Activated naive CD4-positive, alpha-beta T cell treated with Interleukin-2 at 50 U/mL for 16 hours (primary cell): ENCODE results near the gene LMTK2.
A peak's percentile ranks its signal among the peaks of the same experiment; 100 is the strongest.

Experiments used
- DNase-seq: peaks from one replicate; pipeline ENCODE4 v3.0.0-alpha.2; 2020

The LMTK2 gene

DNA sequence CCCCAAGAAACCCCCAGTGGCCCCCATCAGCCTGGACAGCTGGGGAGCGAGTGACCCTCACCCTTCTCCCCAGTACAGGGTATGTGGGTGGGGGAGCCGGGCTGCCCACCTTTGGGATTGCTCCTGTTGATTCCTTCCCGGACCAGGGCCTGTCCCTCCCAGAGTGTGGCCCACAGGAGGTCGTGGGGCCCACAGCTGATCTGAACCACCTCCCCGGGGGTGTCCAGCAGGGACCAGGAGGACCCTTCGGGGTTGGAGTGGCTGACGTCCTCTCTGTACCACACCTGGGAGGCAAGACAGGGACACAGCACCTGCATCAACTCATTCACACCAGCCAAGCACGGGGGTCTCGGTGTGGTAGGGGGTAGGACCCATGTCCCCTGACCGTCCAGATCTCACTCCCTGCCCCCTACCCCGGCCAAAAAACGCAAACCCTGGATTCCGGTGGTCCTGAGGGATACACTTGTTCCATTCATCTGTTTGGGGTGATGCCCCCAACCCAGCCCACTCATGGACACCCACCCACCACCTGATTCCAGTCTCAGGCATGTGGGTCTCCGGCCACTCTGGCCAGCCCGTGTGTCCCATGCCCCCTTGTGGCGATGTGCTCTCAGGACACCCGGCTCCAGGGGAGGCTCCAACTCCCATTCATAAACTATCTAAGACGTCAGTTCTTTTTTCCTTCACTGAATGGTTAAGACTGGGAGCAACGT is 134.5 kb downstream of the LMTK2 start:
- peak; percentile 6 for DNase-seq

DNA sequence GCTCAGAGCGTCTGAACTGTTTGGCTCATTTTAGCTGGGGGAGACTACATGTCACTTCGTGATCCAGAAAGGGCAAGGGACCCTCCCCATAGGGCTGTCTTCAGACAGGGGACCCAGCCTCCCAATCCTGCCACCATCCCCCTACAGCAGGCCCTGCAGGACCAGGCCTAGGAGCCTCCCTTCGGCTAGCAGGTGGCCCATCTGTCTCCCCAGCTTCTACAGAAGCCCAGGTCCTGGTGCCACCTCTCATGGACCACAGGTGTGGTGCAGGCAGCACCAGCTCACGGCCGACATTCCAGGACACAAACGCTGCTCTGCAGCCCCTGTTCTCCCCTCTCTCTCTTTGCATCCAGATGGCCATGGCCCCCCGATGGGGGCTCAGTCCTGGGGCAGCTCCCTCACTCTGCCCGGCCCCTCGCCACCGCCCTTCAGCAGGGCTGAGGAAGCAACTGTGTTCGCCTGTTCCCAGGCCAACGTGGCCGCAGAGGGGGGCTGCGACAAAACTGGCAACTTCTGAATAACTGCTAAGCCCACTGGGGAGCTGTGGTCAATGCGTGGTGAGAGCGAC is 135.1 kb downstream of the LMTK2 start:
- DNase-seq: no peak

DNA sequence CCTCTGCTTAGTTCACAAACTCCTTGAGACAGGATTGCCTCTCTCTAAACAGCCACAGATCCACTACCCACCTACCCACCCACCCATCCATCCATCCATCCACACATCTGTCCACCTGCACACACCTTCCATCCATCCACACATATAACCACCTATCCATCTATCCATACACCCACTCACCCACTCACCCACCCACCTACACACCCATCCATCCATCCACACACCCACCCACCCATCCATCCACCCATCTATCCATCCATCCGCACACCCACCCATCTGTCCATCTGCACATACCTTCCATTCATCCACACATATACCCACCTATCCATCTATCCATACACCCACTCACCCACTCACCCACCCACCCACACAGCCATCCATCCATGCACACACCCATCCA is 135.7 kb downstream of the LMTK2 start:
- no peak for DNase-seq

DNA sequence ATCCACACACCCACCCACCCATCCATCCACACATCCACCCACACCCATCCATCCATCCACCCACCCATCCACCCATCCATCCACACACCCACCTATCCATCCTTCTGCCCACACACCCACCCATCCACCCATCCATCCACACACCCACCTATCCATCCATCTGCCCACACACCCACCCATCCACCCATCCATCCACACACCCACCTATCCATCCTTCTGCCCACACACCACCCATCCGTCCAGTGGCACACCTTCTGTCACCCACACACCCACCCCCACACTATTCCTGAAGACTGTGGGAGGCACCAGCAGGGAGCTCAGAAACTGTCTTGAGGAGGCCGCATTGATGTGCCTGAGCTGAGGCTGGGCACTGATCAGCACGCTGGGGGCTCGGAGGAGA is 136.3 kb downstream of the LMTK2 start:
- DNase-seq: no peak

DNA sequence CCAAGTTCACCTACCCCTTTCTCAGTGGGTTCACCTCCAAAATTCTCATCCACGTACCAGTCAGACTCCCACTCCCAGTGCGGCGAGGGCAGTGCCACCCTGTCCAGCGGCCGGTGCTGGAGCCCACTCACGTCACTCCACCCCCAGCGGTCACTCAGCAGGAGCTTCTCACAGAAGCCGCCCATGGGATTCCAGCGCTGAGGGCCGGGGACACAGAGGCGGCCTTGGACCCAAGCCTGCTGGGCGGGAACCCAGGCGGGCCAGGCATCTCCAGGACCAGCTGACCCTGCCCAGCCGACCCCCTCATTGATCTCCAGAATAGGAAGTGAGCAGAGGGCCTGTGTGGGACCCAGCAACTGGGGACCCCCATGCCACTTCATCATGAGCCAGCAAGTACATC is 138.2 kb downstream of the LMTK2 start:
- DNase-seq: no peak

DNA sequence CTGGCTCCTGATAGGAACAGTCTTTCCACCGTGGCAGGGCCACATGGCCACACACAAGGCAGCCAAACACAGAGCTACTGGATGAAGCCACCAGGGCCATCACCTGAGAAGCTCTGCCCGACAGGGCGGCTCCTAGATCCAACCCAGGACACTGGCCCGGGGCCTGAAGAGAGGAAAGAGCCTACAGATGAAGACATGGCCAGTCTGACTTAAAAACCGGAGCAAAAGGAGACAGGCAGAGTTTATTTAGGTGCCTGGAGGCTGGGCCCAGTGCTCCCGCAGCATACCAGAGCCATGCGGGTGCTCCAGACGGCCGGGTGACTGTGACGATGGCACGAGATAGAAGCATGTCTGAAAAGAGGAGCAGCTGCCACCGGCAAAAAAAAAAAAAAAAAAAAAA is 141.5 kb downstream of the LMTK2 start:
- DNase-seq: no peak

DNA sequence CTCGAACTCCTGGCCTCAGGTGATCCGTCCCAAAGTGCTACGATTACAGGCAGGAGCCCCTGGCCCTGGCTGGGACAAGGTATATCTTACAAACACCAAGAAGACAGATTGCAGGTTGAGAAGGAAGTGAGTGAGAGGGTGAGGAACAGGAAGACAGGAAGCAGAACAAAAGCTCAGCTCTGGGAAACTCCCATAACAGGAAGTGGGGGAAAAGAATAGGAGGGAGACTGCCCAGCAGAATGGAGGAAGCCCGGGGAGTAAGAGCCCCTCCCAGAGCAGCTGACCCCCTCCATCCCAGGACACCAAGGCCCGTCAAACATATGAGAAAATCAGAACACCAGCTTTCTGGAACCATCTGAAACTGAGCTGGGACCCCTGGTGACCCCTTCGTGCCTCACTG is 142.4 kb downstream of the LMTK2 start:
- no peak for DNase-seq

DNA sequence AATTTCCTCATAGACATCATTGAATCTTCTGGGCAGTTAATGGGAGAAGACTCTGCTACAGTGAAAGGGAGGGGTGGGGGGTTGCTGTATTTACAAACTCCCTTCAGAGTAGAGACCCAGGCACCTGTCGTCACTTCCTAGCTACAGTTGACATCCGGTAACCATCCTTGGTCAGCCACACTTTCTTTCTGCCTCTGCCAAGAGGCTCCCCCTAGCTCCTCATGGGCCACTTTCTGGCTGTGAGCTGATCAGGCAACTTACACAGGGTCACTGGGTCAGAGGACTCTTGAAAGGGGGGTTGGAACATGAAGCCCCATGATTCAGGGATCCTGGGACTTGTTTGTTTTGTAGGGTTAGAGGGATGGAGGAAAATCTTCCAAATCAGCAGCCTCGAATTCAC is 144.1 kb downstream of the LMTK2 start:
- peak; percentile 39 for DNase-seq

DNA sequence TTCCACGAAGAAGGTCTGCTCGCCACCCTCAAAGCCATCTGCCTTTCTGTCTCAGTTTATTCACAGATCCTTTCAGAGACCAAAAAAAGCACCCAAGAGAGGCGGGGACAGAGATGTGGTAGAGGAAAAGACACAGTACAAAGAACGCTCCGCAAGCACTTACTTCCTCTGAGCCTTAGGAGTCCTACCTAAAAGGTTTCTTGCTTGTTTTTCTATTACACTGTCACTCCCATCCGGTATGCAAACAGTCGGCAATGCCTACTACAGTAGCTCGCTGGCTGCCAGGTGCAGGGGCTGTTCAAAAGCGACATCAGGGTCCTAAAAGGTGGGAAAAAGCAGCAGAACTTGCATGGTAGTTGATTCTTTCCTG is 144.6 kb downstream of the LMTK2 start:
- no peak for DNase-seq

DNA sequence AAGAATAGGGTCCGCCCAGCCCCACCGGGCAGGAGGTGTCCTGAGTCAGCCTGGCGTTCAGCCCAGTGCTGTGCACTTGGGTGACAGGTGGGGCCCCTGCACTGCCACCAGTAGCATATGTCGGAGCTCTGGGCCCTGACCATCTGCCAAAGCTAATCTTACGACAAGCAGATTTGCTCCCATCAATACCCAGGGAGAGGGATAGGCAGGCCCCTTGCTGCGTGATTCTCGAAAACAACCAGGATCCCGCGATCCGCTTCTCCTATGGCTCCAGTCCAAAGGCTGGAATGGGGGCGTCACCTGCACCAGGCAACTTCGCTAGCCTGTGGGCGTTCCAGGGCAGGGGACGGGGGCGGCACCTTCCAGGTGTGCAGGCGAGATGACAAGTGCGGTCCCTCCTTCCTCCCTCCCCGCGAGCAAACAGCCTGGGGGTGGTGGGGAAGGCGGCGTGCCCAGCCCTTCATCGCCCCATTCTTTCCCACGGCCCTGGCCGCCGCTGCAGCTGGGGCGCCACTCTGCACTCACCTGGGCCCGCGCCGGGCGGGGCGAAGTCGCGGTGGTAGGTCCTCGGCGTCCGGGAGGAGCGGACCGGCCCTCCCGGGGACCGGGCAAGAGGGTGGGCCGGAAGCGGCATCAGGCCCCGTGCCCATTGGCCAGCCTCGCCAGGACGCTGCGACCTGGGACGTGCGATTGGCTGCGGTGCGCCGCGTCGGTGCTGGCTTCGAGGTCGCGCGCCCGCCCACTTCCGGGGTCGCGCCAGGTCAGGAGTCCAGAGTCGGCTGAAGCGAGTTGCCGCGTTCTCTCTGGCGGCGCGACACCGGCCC is 145.2 kb downstream of the LMTK2 start, which contains the start of gene TECPR1:
Gene TECPR1 (minus strand): TSS at position 632 of the 824 bp plus-strand sequence. CDS start 6,086 bp downstream, outside the sequence.
- peak; percentile 91 for DNase-seq

DNA sequence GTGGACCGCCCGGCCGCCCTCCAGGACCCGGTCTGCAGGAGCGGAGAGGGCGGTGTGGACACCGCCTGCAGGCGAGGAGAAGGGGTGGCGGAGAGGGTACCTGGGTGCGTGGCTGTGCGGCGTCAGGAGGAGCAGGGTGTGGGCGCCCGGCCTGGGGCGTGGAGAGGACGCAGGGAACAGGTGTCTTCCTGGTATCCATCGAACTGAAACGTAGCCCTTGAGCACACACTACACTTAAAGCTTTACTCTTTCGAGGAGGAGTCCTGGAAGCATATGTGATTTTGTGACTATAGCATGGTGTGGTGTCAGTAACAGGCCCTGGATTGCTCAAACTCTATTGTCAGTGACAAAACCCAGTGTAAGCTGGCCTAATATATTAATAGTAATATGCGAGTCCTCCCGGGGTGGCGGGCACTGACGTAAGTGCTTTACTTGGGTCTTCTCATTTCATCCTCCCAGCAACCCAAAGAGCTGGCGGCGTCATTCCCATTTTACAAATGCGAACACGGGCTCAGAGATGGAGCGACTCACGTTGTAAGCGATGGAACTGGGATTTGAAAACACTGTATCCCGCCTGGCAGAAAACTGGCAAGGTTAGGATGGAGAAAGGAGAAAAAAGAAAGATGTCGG is 145.9 kb downstream of the LMTK2 start:
- DNase-seq: no peak

DNA sequence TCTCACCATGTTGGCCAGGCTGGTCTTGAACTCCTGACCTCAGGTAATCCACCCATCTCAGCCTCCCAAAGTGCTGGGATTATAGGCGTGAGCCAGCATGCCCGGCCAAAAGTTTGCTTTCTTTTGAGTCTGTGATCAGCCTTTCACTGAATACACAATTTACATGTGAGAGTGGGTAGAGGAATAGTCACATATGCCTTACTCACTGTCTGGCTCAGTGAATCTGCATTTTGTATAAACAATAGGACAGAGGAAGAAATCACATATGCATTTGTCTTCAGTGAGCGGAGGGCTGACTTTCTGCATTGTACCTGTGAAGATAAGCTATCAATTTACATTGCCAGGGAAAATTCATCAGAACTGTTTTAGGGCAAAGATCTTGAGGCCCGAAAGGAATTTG is 147.9 kb downstream of the LMTK2 start:
- DNase-seq: no peak

DNA sequence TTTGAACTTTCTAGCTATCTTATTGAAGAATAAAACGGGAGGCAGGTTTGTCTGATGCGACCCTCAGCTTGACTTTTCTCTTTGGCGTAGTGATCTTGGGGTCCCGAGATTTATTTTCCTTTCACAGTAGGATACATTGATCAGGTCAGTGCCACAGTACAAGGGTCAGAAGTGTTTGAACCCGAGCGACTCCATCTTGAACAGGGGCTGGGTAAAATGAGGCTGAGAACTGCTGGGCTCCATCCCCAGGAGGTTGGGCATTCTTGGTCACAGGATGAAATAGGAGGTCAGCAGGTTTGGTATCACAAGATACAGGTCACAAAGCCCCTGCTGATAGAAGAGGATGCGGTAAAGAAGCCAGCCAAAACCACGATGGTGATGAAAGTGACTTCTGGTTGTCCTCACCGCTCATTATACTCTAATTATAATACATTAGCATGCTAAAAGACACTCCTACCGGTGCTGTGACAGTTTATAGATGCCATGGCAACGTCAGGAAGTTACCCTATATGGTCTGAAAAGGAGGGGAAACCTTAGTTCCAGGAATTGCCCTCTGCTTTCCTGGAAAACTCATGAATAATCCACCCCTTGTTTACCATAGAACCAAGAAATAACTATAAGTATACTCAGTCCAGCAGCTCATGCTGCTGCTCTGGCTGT is 148.4 kb downstream of the LMTK2 start:
- no peak for DNase-seq

DNA sequence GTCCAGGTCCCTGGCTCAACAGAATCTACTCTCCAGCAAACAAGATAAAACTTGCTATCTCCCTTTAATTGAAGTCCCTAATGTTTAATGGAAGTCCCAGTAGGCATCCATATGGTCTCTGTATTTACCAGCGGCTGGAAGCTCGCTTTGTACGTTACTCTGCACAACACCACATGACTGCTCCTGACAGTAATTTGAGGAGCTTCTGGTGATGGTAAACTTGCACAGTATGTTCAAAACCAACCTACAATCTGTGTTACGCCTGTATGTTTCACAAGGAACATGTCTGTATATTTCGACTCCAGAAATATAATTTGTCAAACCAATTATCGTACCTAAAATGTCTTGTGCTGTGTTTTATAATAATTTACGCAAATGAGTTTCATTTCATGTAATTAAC is 149.8 kb downstream of the LMTK2 start:
- no peak for DNase-seq

DNA sequence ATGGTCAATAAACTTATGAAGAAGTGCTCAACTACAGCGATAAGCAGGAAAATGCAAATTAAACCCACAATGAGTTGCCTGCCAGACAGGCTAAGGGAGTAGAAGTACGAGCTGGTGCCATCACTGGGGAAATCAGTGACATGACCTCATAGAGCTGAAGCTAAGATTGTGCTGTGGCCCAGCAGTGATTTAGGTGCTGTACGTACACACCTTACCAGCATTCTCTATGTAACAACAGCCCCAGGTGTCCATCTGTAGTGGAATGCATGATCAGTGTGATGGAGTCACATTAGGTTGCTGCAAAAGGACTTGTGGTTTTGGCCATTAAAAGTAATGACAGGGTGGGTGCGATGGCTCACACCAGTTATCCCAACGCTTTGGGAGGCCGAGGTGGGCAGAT is 151.0 kb downstream of the LMTK2 start:
- no peak for DNase-seq
